Endothelial cell of umbilical vein (primary cell): ENCODE results near the gene CUX1. TPM values are rescaled to one million over a fixed set of nuclear protein-coding genes. Genes with fewer than 3 reads are reported as not detected.

ENCODE experiments used
- BruUV-seq: library from RNA; stranded (reverse); fragments of 400-500 nt; replicated peaks from 2 replicates; lab custom pipeline; 2021; lab: Mats Ljungman, UMichigan
- CTCF ChIA-PET: fragments of 300-600, 350-600 bp; sonication (Branson Sonifier 250); formaldehyde crosslinking; loops from one replicate; lab custom pipeline; 2021; ENCODE audit warnings: antibody characterized with exemption, inconsistent platforms; lab: Charles Lee
- POLR2A ChIA-PET: fragments of 300-600, 350-600 bp; sonication (Branson Sonifier 250); formaldehyde crosslinking; loops from one replicate; lab custom pipeline; 2021; ENCODE audit warnings: antibody characterized with exemption, inconsistent platforms; lab: Charles Lee
- DNase-seq: peaks from one replicate; pipeline ENCODE4 v3.0.0-alpha.2; 2011; ENCODE audit warnings: low read depth, low spot score
- FAIRE-seq: peaks from 2 replicates; lab custom pipeline; 2011; peaks lifted over from hg19 to GRCh38; lab: Jason Lieb, UNC
- H2AFZ ChIP-seq: 2 replicates; pipeline ENCODE4 v1.6.0; 2012; ENCODE audit warnings: low read depth, low read length, control low read depth, inconsistent platforms
- H3K27ac ChIP-seq: 2 replicates; pipeline ENCODE4 v1.5.1; 2011; ENCODE audit warnings: low read depth, mild to moderate bottlenecking, control low read depth, low read length, moderate library complexity; ENCODE audit not compliant: insufficient read depth
- H3K27me3 ChIP-seq, 2 experiments: 2 replicates each; pipeline versions ENCODE4 v1.6.0 to v1.6.1; 2011; ENCODE audit warnings: low read length in 2 of 2, mixed read lengths in 1 of 2; ENCODE audit not compliant: control insufficient read depth in 2 of 2, insufficient read depth in 2 of 2
- H3K36me3 ChIP-seq, 2 experiments: 2 replicates in 1 of 2; 3 replicates in 1 of 2; pipeline ENCODE4 v1.5.1; 2011; ENCODE audit warnings: low read length in 2 of 2, mild to moderate bottlenecking in 1 of 2, moderate library complexity in 1 of 2; ENCODE audit not compliant: control insufficient read depth in 2 of 2, insufficient read depth in 2 of 2; ENCODE audit errors: extremely low read depth in 1 of 2
- H3K4me1 ChIP-seq: 3 replicates; pipeline ENCODE4 v1.5.1; 2011; ENCODE audit warnings: mild to moderate bottlenecking, low read length; ENCODE audit not compliant: control insufficient read depth, insufficient read depth; ENCODE audit errors: extremely low read depth
- H3K4me2 ChIP-seq: 2 replicates; pipeline ENCODE4 v1.6.1; 2011; ENCODE audit warnings: low read length, control low read depth, mixed read lengths; ENCODE audit not compliant: insufficient read depth
- H3K4me3 ChIP-seq, 3 experiments: fragments of 200-600 bp in 1 of 3; sonication (generic), shearing (Covaris generic) in 1 of 3; replicated peaks in 1 of 3; 2 replicates each; pipeline ENCODE4 v1.5.1; 2011 to 2016; ENCODE audit warnings: control low read depth in 3 of 3, low read length in 3 of 3, mild to moderate bottlenecking in 2 of 3, inconsistent platforms in 1 of 3, low read depth in 1 of 3, moderate library complexity in 1 of 3; ENCODE audit not compliant: insufficient read depth in 1 of 3
- H3K79me2 ChIP-seq: 2 replicates; pipeline ENCODE4 v1.6.0; 2012; ENCODE audit warnings: low read length, inconsistent platforms; ENCODE audit not compliant: control insufficient read depth, insufficient read depth
- H3K9ac ChIP-seq: replicated peaks from 2 replicates; pipeline ENCODE3; 2011; ENCODE audit warnings: low read length, control low read depth; ENCODE audit not compliant: insufficient read depth; ENCODE audit errors: extremely low read depth
- H3K9me1 ChIP-seq: replicated peaks from 3 replicates; pipeline ENCODE4 v1.6.0; 2011; ENCODE audit warnings: mild to moderate bottlenecking, low read length; ENCODE audit not compliant: control insufficient read depth, insufficient read depth; ENCODE audit errors: extremely low read depth
- H3K9me3 ChIP-seq: replicated peaks from 2 replicates; pipeline ENCODE4 v1.5.1; 2012; ENCODE audit warnings: low read length, inconsistent platforms; ENCODE audit not compliant: control insufficient read depth, insufficient read depth
- H4K20me1 ChIP-seq: replicated peaks from 2 replicates; pipeline ENCODE3; 2011; ENCODE audit warnings: mild to moderate bottlenecking, low read length; ENCODE audit not compliant: control insufficient read depth, insufficient read depth; ENCODE audit errors: extremely low read depth
- CTCF ChIP-seq, 2 donors: IDR thresholded peaks; 1 replicate in 1 of 2; 2 replicates in 1 of 2; pipeline ENCODE4 v1.5.1; 2011; ENCODE audit warnings: low read length in 2 of 2, mild to moderate bottlenecking in 2 of 2, moderate library complexity in 2 of 2, control low read depth in 1 of 2, inconsistent platforms in 1 of 2, low read depth in 1 of 2; ENCODE audit not compliant: insufficient read depth in 1 of 2; ENCODE audit errors: extremely low read depth in 1 of 2
- GATA2 ChIP-seq: IDR thresholded peaks from 2 replicates; pipeline ENCODE4 v1.7.0; 2011; ENCODE audit warnings: low read depth, mild to moderate bottlenecking, moderate library complexity, mixed read lengths, low read length; ENCODE audit not compliant: insufficient read length, insufficient read depth
- MAX ChIP-seq: IDR thresholded peaks from 2 replicates; pipeline ENCODE4 v1.6.1; 2011; ENCODE audit not compliant: insufficient read depth, insufficient read length
- MYC ChIP-seq: IDR thresholded peaks from one replicate; pipeline ENCODE4 v1.6.1; 2011; ENCODE audit warnings: mild to moderate bottlenecking, low read depth, low read length
- POLR2A ChIP-seq: IDR thresholded peaks from 2 replicates; pipeline ENCODE4 v1.6.1; 2012; ENCODE audit warnings: low read depth, mild to moderate bottlenecking, control low read depth, low read length
- POLR2AphosphoS5 ChIP-seq: IDR thresholded peaks from 2 replicates; pipeline ENCODE4 v1.6.1; 2012; ENCODE audit warnings: low read depth, mild to moderate bottlenecking, control low read depth, low read length, moderate library complexity; ENCODE audit not compliant: insufficient read depth
- dilution Hi-C: fragments of 300-500 bp; cut with MboI; formaldehyde crosslinking; loops from one replicate; pipeline ENCODE4 v1.15.0; 2019; ENCODE audit warnings: low sequenced_read_pairs; ENCODE audit not compliant: extremely low pct_ligation_motif_present
- intact Hi-C: fragments of 100-400 bp; cut with micrococcal nuclease; formaldehyde crosslinking; loops from one replicate; pipeline ENCODE4 v1.10.0; 2022
- polyA plus RNA-seq, 4 experiments: library from polyadenylated mRNA; depleted of rRNA in 3 of 4; stranded (reverse) in 3 of 4; unstranded in 1 of 4; fragments of >200 nt; gene quantifications; 2 replicates each; pipeline versions ENCODE4 v1.2.1 to v1.2.3, GENCODE V29; 2011 to 2012; ENCODE audit warnings: missing spikeins in 1 of 4
- total RNA-seq: library from RNA; stranded (reverse); gene quantifications from 2 replicates; pipeline ENCODE4 v1.2.3, GENCODE V29; 2021

Gene CUX1
- total and polyA plus RNA-seq, 2 donors (not counting 3 experiments of a cell fraction or from before 2014, with no cell fraction given) = 13.8 to 49.8 TPM

GRCh38 chr7:102125127-102125596, 307.7 kb downstream of the CUX1 start:
- no peaks in the 10 kb centered on the region for H3K27me3 ChIP-seq
- no peak overlapping the region for H3K27ac ChIP-seq
- BruUV-seq = no TSS peak
- TF ChIP-seq POLR2A = no peak
- TF ChIP-seq MAX = no peak
- TF ChIP-seq POLR2AphosphoS5 = no peak
- no peak for TF ChIP-seq GATA2
- ChIA-PET CTCF (no interaction called here), POLR2A (no interaction called here)
- H3K4me2 ChIP-seq = no peak overlapping the region
- intact Hi-C loops (loop anchor here (10.0 kb wide), 1 partner anchor 310 kb away; the partner anchor contains the start of gene CUX1), dilution Hi-C loops (no loop called here)
- no peaks in the 10 kb centered on the region for H4K20me1 ChIP-seq
- H3K79me2 ChIP-seq = no peaks in the 10 kb centered on the region
- H3K36me3 ChIP-seq = no peaks in the 10 kb centered on the region
- FAIRE-seq (no peak), DNase-seq (peak; percentile 15)
- H3K9me1 ChIP-seq = no peaks in the 10 kb centered on the region
- no peaks in the 10 kb centered on the region for H3K9me3 ChIP-seq
- H3K4me1 ChIP-seq = peaks cover 11% of the 10 kb centered on the region
- no peak overlapping the region for H2AFZ ChIP-seq
- H3K4me3 ChIP-seq = no peak overlapping the region
- H3K9ac ChIP-seq = no peak overlapping the region

- H4K20me1 ChIP-seq = no peaks in the 10 kb centered on the region
- H3K9me1 ChIP-seq = no peaks in the 10 kb centered on the region
- ChIA-PET CTCF (no interaction called here), POLR2A (no interaction called here)
- no peaks in the 10 kb centered on the region for H3K36me3 ChIP-seq
- H2AFZ ChIP-seq = no peak overlapping the region
- intact Hi-C loops (loop anchor here (10.0 kb wide), 1 partner anchor 314 kb away; the partner anchor contains the start of gene CUX1), dilution Hi-C loops (no loop called here)
- FAIRE-seq = no peak
- no peak overlapping the region for H3K4me3 ChIP-seq
- DNase-seq = no peak
- H3K79me2 ChIP-seq = no peaks in the 10 kb centered on the region
- H3K4me1 ChIP-seq = no peaks in the 10 kb centered on the region
- BruUV-seq = no TSS peak
- H3K27ac ChIP-seq = no peak overlapping the region
- H3K4me2 ChIP-seq = no peak overlapping the region
- H3K9ac ChIP-seq = no peak overlapping the region
- TF ChIP-seq GATA2 (no peak), MYC (no peak), POLR2A (no peak), CTCF (IDR thresholded peaks at IDR 0.05; ENCODE audit: extremely low read depth in 1 of 2, insufficient read depth in 1 of 2, low read depth in 1 of 2, low read length in 2 of 2) (no peak)
- H3K9me3 ChIP-seq = no peaks in the 10 kb centered on the region
- no peaks in the 10 kb centered on the region for H3K27me3 ChIP-seq
Measured at GRCh38 chr7:102128303-102128702, 310.9 kb downstream of the CUX1 start.
